HEK293T (cell line): ENCODE data around the gene DOCK10.

Experiments
- BHLHE40 ChIP-seq: fragments of 450-650 bp; IDR thresholded peaks from 2 replicates; pipeline ENCODE4 v1.6.1; 2016; ENCODE audit warnings: mild to moderate bottlenecking, moderate library complexity, borderline replicate concordance
- TF ChIP-seq, protein P1 (sequence below): fragments of 450-650 bp; IDR thresholded peaks from 2 replicates; pipeline ENCODE4 v1.6.1; 2016

DNA sequence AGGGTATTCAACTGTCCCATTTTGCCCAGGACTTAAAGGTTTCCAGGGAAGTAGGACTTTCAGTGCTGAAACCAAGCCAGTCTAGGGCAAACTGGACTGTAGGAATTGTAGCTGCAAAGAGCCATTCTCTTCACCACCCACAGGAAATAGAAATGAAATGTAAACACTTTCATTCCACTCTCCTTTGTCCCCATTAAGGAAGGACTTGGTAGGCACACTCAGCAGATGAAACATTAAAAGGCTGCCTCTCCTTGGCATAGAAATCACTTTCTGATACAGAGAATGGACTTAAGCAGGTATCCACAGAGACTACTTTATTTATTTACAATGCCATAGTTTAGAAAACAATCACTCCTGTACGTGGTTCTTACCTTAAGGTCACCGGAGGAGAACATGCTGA, 223.2 kb downstream of the DOCK10 start:
- TF ChIP-seq BHLHE40: no peak
- TF ChIP-seq, protein P1, sequence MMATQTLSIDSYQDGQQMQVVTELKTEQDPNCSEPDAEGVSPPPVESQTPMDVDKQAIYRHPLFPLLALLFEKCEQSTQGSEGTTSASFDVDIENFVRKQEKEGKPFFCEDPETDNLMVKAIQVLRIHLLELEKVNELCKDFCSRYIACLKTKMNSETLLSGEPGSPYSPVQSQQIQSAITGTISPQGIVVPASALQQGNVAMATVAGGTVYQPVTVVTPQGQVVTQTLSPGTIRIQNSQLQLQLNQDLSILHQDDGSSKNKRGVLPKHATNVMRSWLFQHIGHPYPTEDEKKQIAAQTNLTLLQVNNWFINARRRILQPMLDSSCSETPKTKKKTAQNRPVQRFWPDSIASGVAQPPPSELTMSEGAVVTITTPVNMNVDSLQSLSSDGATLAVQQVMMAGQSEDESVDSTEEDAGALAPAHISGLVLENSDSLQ: no peak
